HCT116 (cell line): ENCODE measurements around the gene POC1B.

ENCODE experiments used
- ATF3 ChIP-seq: IDR thresholded peaks from 2 replicates; pipeline ENCODE4 v1.6.1; 2012
- CTCF ChIP-seq, 3 experiments: fragments of 200-600 bp in 1 of 3; sonication (generic) in 1 of 3; IDR thresholded peaks in 2 of 3; conservative IDR thresholded peaks in 1 of 3; 2 replicates each; pipeline ENCODE4 v1.5.1; 2012 to 2017; ENCODE audit warnings: low read depth in 2 of 3, low read length in 2 of 3, antibody characterized with exemption in 1 of 3, borderline replicate concordance in 1 of 3, control low read depth in 1 of 3, mild to moderate bottlenecking in 1 of 3, mixed read lengths in 1 of 3, mixed run types in 1 of 3, moderate library complexity in 1 of 3; ENCODE audit not compliant: insufficient read depth in 1 of 3
- EZH2 ChIP-seq: fragments of 200-600 bp; sonication (generic); IDR thresholded peaks from 2 replicates; pipeline ENCODE4 v1.6.1; 2017; ENCODE audit warnings: antibody characterized with exemption, mixed run types
- FOSL1 ChIP-seq: IDR thresholded peaks from 2 replicates; pipeline ENCODE4 v1.6.1; 2012; ENCODE audit warnings: low read depth
- POLR2A ChIP-seq: IDR thresholded peaks from 2 replicates; pipeline ENCODE4 v1.7.0; 2011; ENCODE audit warnings: borderline replicate concordance; ENCODE audit not compliant: insufficient read depth, insufficient read length; ENCODE audit errors: extremely low read depth
- POLR2AphosphoS5 ChIP-seq: IDR thresholded peaks from 2 replicates; pipeline ENCODE4 v1.6.1; 2011; ENCODE audit warnings: mild to moderate bottlenecking, low read depth, low read length, moderate library complexity
- SRF ChIP-seq: IDR thresholded peaks from 2 replicates; pipeline ENCODE4 v1.6.1; 2012; ENCODE audit warnings: low read depth
- YY1 ChIP-seq: IDR thresholded peaks from 2 replicates; pipeline ENCODE4 v1.6.1; 2011; ENCODE audit warnings: low read length, low read depth, moderate library complexity, mild to moderate bottlenecking; ENCODE audit not compliant: insufficient replicate concordance; ENCODE audit errors: extremely low read depth
- ZFX ChIP-seq: fragments of 450-650 bp; IDR thresholded peaks from 2 replicates; pipeline ENCODE4 v1.6.1; 2017
- ZNF274 ChIP-seq: fragments of 200-500 bp; sonication (Bioruptor generic); IDR thresholded peaks from 2 replicates; pipeline ENCODE4 v1.6.1; 2014; ENCODE audit warnings: mild to moderate bottlenecking, low read depth, low read length, inconsistent platforms
- TF ChIP-seq, protein P1 (sequence below): IDR thresholded peaks from 2 replicates; pipeline ENCODE4 v1.6.1; 2012; ENCODE audit warnings: low read depth

DNA sequence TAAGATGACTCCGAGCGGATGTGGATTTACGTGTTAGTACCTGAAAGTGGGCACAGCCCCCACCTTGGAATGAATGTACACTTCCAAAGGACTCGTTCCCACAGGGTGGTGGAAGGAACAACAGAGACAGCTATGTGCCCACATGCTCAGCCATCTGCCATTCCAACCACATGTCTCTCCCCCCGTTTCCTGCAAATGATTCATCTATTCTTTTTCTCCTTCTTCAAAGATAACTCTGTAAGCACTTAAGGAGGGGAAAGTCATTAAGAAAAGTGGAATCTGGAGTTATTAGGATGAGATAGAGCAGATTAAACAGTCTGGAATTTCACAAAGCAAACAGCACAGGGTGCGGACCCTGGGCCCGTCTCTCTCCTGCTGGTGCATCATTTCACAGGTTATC is 155.0 kb downstream of the POC1B start:
- TF ChIP-seq CTCF (IDR thresholded peaks at IDR 0.05 in 2 of 3, conservative IDR thresholded peaks at IDR 0.05 in 1 of 3; ENCODE audit: borderline replicate concordance in 1 of 3, insufficient read depth in 1 of 3, low read depth in 2 of 3, low read length in 2 of 3) (no peak), EZH2 (no peak), ZFX (no peak), SRF (no peak), ZNF274 (no peak), YY1 (no peak), POLR2AphosphoS5 (no peak), POLR2A (no peak), ATF3 (no peak), FOSL1 (peak; percentile 40)
- TF ChIP-seq, protein P1, sequence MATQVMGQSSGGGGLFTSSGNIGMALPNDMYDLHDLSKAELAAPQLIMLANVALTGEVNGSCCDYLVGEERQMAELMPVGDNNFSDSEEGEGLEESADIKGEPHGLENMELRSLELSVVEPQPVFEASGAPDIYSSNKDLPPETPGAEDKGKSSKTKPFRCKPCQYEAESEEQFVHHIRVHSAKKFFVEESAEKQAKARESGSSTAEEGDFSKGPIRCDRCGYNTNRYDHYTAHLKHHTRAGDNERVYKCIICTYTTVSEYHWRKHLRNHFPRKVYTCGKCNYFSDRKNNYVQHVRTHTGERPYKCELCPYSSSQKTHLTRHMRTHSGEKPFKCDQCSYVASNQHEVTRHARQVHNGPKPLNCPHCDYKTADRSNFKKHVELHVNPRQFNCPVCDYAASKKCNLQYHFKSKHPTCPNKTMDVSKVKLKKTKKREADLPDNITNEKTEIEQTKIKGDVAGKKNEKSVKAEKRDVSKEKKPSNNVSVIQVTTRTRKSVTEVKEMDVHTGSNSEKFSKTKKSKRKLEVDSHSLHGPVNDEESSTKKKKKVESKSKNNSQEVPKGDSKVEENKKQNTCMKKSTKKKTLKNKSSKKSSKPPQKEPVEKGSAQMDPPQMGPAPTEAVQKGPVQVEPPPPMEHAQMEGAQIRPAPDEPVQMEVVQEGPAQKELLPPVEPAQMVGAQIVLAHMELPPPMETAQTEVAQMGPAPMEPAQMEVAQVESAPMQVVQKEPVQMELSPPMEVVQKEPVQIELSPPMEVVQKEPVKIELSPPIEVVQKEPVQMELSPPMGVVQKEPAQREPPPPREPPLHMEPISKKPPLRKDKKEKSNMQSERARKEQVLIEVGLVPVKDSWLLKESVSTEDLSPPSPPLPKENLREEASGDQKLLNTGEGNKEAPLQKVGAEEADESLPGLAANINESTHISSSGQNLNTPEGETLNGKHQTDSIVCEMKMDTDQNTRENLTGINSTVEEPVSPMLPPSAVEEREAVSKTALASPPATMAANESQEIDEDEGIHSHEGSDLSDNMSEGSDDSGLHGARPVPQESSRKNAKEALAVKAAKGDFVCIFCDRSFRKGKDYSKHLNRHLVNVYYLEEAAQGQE, result no peak
